Endothelial cell of umbilical vein (primary cell): ENCODE results near the gene CRIM1. TPM values are rescaled to one million over a fixed set of nuclear protein-coding genes. Genes with fewer than 3 reads are reported as not detected.
A peak's percentile ranks its signal among the peaks of the same experiment; 100 is the strongest.

Experiments used
- BruUV-seq: library from RNA; stranded (reverse); fragments of 400-500 nt; replicated peaks from 2 replicates; lab custom pipeline; 2021; lab: Mats Ljungman, UMichigan
- CTCF ChIA-PET: fragments of 300-600, 350-600 bp; sonication (Branson Sonifier 250); formaldehyde crosslinking; loops from one replicate; lab custom pipeline; 2021; ENCODE audit warnings: antibody characterized with exemption, inconsistent platforms; lab: Charles Lee
- POLR2A ChIA-PET: fragments of 300-600, 350-600 bp; sonication (Branson Sonifier 250); formaldehyde crosslinking; loops from one replicate; lab custom pipeline; 2021; ENCODE audit warnings: antibody characterized with exemption, inconsistent platforms; lab: Charles Lee
- DNase-seq: peaks from one replicate; pipeline ENCODE4 v3.0.0-alpha.2; 2011; ENCODE audit warnings: low read depth, low spot score
- FAIRE-seq: peaks from 2 replicates; lab custom pipeline; 2011; peaks lifted over from hg19 to GRCh38; lab: Jason Lieb, UNC
- H2AFZ ChIP-seq: 2 replicates; pipeline ENCODE4 v1.6.0; 2012; ENCODE audit warnings: low read depth, low read length, control low read depth, inconsistent platforms
- H3K27ac ChIP-seq: 2 replicates; pipeline ENCODE4 v1.5.1; 2011; ENCODE audit warnings: low read depth, mild to moderate bottlenecking, control low read depth, low read length, moderate library complexity; ENCODE audit not compliant: insufficient read depth
- H3K27me3 ChIP-seq, 2 experiments: 2 replicates each; pipeline versions ENCODE4 v1.6.0 to v1.6.1; 2011; ENCODE audit warnings: low read length in 2 of 2, mixed read lengths in 1 of 2; ENCODE audit not compliant: control insufficient read depth in 2 of 2, insufficient read depth in 2 of 2
- H3K36me3 ChIP-seq, 2 experiments: 2 replicates in 1 of 2; 3 replicates in 1 of 2; pipeline ENCODE4 v1.5.1; 2011; ENCODE audit warnings: low read length in 2 of 2, mild to moderate bottlenecking in 1 of 2, moderate library complexity in 1 of 2; ENCODE audit not compliant: control insufficient read depth in 2 of 2, insufficient read depth in 2 of 2; ENCODE audit errors: extremely low read depth in 1 of 2
- H3K4me1 ChIP-seq: 3 replicates; pipeline ENCODE4 v1.5.1; 2011; ENCODE audit warnings: mild to moderate bottlenecking, low read length; ENCODE audit not compliant: control insufficient read depth, insufficient read depth; ENCODE audit errors: extremely low read depth
- H3K4me2 ChIP-seq: 2 replicates; pipeline ENCODE4 v1.6.1; 2011; ENCODE audit warnings: low read length, control low read depth, mixed read lengths; ENCODE audit not compliant: insufficient read depth
- H3K4me3 ChIP-seq, 3 experiments: fragments of 200-600 bp in 1 of 3; sonication (generic), shearing (Covaris generic) in 1 of 3; replicated peaks in 1 of 3; 2 replicates each; pipeline ENCODE4 v1.5.1; 2011 to 2016; ENCODE audit warnings: control low read depth in 3 of 3, low read length in 3 of 3, mild to moderate bottlenecking in 2 of 3, inconsistent platforms in 1 of 3, low read depth in 1 of 3, moderate library complexity in 1 of 3; ENCODE audit not compliant: insufficient read depth in 1 of 3
- H3K79me2 ChIP-seq: 2 replicates; pipeline ENCODE4 v1.6.0; 2012; ENCODE audit warnings: low read length, inconsistent platforms; ENCODE audit not compliant: control insufficient read depth, insufficient read depth
- H3K9ac ChIP-seq: replicated peaks from 2 replicates; pipeline ENCODE3; 2011; ENCODE audit warnings: low read length, control low read depth; ENCODE audit not compliant: insufficient read depth; ENCODE audit errors: extremely low read depth
- H3K9me1 ChIP-seq: replicated peaks from 3 replicates; pipeline ENCODE4 v1.6.0; 2011; ENCODE audit warnings: mild to moderate bottlenecking, low read length; ENCODE audit not compliant: control insufficient read depth, insufficient read depth; ENCODE audit errors: extremely low read depth
- H3K9me3 ChIP-seq: replicated peaks from 2 replicates; pipeline ENCODE4 v1.5.1; 2012; ENCODE audit warnings: low read length, inconsistent platforms; ENCODE audit not compliant: control insufficient read depth, insufficient read depth
- H4K20me1 ChIP-seq: replicated peaks from 2 replicates; pipeline ENCODE3; 2011; ENCODE audit warnings: mild to moderate bottlenecking, low read length; ENCODE audit not compliant: control insufficient read depth, insufficient read depth; ENCODE audit errors: extremely low read depth
- EZH2 ChIP-seq: IDR thresholded peaks from 2 replicates; pipeline ENCODE4 v1.6.1; 2012; ENCODE audit warnings: borderline replicate concordance, low read depth, mild to moderate bottlenecking, moderate library complexity, low read length, inconsistent platforms; ENCODE audit not compliant: severe bottlenecking
- FOS ChIP-seq: IDR thresholded peaks from 2 replicates; pipeline ENCODE4 v1.6.1; 2011; ENCODE audit warnings: mild to moderate bottlenecking, low read length, moderate library complexity, borderline replicate concordance; ENCODE audit not compliant: insufficient read depth
- GATA2 ChIP-seq: IDR thresholded peaks from 2 replicates; pipeline ENCODE4 v1.7.0; 2011; ENCODE audit warnings: low read depth, mild to moderate bottlenecking, moderate library complexity, mixed read lengths, low read length; ENCODE audit not compliant: insufficient read length, insufficient read depth
- JUN ChIP-seq: IDR thresholded peaks from 2 replicates; pipeline ENCODE4 v1.6.1; 2011; ENCODE audit warnings: borderline replicate concordance, low read depth; ENCODE audit not compliant: insufficient read length, insufficient read depth
- POLR2A ChIP-seq: IDR thresholded peaks from 2 replicates; pipeline ENCODE4 v1.6.1; 2012; ENCODE audit warnings: low read depth, mild to moderate bottlenecking, control low read depth, low read length
- dilution Hi-C: fragments of 300-500 bp; cut with MboI; formaldehyde crosslinking; loops from one replicate; pipeline ENCODE4 v1.15.0; 2019; ENCODE audit warnings: low sequenced_read_pairs; ENCODE audit not compliant: extremely low pct_ligation_motif_present
- intact Hi-C: fragments of 100-400 bp; cut with micrococcal nuclease; formaldehyde crosslinking; loops from one replicate; pipeline ENCODE4 v1.10.0; 2022
- polyA plus RNA-seq, 4 experiments: library from polyadenylated mRNA; depleted of rRNA in 3 of 4; stranded (reverse) in 3 of 4; unstranded in 1 of 4; fragments of >200 nt; gene quantifications; 2 replicates each; pipeline versions ENCODE4 v1.2.1 to v1.2.3, GENCODE V29; 2011 to 2012; ENCODE audit warnings: missing spikeins in 1 of 4
- total RNA-seq: library from RNA; stranded (reverse); gene quantifications from 2 replicates; pipeline ENCODE4 v1.2.3, GENCODE V29; 2021
- TF ChIP-seq, protein P1 (sequence below), 2 donors: IDR thresholded peaks; 1 replicate in 1 of 2; 2 replicates in 1 of 2; pipeline ENCODE4 v1.5.1; 2011; ENCODE audit warnings: low read length in 2 of 2, mild to moderate bottlenecking in 2 of 2, moderate library complexity in 2 of 2, control low read depth in 1 of 2, inconsistent platforms in 1 of 2, low read depth in 1 of 2; ENCODE audit not compliant: insufficient read depth in 1 of 2; ENCODE audit errors: extremely low read depth in 1 of 2

Gene CRIM1
- total and polyA plus RNA-seq, 2 donors (not counting 3 experiments of a cell fraction or from before 2014, with no cell fraction given) = 422 to 649 TPM

DNA sequence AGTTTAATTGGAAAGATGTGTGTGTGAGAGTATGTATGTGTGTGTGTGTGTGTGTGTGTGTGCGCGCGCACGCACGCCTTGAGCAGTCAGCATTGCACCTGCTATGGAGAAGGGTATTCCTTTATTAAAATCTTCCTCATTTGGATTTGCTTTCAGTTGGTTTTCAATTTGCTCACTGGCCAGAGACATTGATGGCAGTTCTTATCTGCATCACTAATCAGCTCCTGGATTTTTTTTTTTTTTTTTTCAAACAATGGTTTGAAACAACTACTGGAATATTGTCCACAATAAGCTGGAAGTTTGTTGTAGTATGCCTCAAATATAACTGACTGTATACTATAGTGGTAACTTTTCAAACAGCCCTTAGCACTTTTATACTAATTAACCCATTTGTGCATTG is 194.4 kb downstream of the CRIM1 start:
- H3K4me1 ChIP-seq = peaks cover 49% of the 10 kb centered on the region

More for the DNA sequence above, 194.4 kb downstream of the CRIM1 start:
- Histone ChIP-seq H4K20me1 (no peaks in the 10 kb centered on the region), H3K4me3 (no peak overlapping the region), H3K27ac (peak overlapping the region; percentile 66), H3K4me2 (no peak overlapping the region), H3K36me3 (peaks cover 25 to 49% of the 10 kb centered on the region in 2 experiments), H3K79me2 (peaks cover 16% of the 10 kb centered on the region), H2AFZ (no peak overlapping the region), H3K9ac (no peak overlapping the region), H3K9me3 (no peaks in the 10 kb centered on the region), H3K9me1 (no peaks in the 10 kb centered on the region), H3K27me3 (no peaks in the 10 kb centered on the region)
- intact Hi-C loops = no loop called here
- CTCF ChIA-PET = interaction anchor here (0.9 to 7.1 kb wide), 9 partner anchors 8 to 197 kb away, joined by 3 to 42 read pairs (median 5); no protein-coding TSS in a partner anchor
- POLR2A ChIA-PET = interaction anchor here (0.7 to 1.5 kb wide), 3 partner anchors 11 to 112 kb away, joined by 3 to 5 read pairs (median 4); no protein-coding TSS in a partner anchor
- no TSS peak for BruUV-seq
- no peak for TF ChIP-seq POLR2A
- peak; percentile 52 for TF ChIP-seq GATA2
- no peak for TF ChIP-seq FOS
- no peak for TF ChIP-seq EZH2
- TF ChIP-seq, protein P1, sequence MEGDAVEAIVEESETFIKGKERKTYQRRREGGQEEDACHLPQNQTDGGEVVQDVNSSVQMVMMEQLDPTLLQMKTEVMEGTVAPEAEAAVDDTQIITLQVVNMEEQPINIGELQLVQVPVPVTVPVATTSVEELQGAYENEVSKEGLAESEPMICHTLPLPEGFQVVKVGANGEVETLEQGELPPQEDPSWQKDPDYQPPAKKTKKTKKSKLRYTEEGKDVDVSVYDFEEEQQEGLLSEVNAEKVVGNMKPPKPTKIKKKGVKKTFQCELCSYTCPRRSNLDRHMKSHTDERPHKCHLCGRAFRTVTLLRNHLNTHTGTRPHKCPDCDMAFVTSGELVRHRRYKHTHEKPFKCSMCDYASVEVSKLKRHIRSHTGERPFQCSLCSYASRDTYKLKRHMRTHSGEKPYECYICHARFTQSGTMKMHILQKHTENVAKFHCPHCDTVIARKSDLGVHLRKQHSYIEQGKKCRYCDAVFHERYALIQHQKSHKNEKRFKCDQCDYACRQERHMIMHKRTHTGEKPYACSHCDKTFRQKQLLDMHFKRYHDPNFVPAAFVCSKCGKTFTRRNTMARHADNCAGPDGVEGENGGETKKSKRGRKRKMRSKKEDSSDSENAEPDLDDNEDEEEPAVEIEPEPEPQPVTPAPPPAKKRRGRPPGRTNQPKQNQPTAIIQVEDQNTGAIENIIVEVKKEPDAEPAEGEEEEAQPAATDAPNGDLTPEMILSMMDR (IDR thresholded peaks at IDR 0.05; ENCODE audit: extremely low read depth in 1 of 2, insufficient read depth in 1 of 2, low read depth in 1 of 2, low read length in 2 of 2) = no peak
- TF ChIP-seq JUN = no peak
- dilution Hi-C loops = no loop called here
- FAIRE-seq (no peak), DNase-seq (no peak)
